ENCODE data around the gene TOP3A.

TOP3A gene

DNA sequence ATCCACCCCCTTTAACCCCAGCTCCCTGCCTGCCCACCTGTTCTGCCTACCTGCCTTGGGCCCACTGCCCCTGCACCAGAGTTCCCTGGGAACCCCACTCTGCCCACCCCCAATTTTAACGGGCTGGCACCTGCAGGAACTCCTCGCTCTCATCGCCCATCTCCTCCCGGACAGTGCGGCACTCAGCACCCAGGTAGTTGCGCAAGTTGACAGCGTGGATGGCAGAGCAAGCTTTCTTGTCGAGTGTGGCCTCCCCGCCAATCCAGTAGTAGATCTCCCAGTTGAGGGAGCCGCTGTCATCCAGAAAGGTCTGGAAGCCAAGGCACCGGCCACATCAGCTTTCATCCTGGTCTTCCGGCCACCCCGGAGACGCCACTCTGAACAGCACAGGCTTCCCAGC is 64.1 kb downstream of the TOP3A start:
- H3K4me3 ChIP-seq (ENCODE audit: low read depth, low read length) = no peak overlapping the region
- TF ChIP-seq, protein P1, sequence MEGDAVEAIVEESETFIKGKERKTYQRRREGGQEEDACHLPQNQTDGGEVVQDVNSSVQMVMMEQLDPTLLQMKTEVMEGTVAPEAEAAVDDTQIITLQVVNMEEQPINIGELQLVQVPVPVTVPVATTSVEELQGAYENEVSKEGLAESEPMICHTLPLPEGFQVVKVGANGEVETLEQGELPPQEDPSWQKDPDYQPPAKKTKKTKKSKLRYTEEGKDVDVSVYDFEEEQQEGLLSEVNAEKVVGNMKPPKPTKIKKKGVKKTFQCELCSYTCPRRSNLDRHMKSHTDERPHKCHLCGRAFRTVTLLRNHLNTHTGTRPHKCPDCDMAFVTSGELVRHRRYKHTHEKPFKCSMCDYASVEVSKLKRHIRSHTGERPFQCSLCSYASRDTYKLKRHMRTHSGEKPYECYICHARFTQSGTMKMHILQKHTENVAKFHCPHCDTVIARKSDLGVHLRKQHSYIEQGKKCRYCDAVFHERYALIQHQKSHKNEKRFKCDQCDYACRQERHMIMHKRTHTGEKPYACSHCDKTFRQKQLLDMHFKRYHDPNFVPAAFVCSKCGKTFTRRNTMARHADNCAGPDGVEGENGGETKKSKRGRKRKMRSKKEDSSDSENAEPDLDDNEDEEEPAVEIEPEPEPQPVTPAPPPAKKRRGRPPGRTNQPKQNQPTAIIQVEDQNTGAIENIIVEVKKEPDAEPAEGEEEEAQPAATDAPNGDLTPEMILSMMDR (IDR thresholded peaks at IDR 0.05; ENCODE audit: insufficient read depth, low read depth, low read length, missing control alignments) = no peak
- no peak for DNase-seq (ENCODE audit: low read depth)

DNA sequence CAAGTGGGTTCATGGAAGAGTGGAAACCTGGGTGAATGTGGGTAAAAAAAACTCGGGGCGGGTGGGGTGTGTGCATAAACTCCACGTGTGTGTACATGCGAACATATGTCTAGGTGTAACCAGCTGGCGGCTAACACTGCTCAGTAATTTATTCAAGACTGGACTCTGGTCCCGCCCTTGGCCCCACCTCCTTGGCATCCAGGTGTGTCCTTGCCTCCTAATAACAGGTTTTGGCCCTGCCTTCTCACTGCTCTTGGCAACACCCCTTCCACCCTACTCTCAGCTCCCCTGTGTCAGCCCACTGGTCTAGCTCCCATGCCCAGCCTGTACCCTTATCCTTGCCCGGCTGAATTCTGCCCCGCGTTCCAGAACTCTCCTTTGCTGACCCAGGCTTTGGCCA is 64.5 kb downstream of the TOP3A start:
- TF ChIP-seq, protein P1 (IDR thresholded peaks at IDR 0.05; ENCODE audit: insufficient read depth, low read depth, low read length, missing control alignments) = no peak
- no peak overlapping the region for H3K4me3 ChIP-seq (ENCODE audit: low read depth, low read length)
- no peak for DNase-seq (ENCODE audit: low read depth)

DNA sequence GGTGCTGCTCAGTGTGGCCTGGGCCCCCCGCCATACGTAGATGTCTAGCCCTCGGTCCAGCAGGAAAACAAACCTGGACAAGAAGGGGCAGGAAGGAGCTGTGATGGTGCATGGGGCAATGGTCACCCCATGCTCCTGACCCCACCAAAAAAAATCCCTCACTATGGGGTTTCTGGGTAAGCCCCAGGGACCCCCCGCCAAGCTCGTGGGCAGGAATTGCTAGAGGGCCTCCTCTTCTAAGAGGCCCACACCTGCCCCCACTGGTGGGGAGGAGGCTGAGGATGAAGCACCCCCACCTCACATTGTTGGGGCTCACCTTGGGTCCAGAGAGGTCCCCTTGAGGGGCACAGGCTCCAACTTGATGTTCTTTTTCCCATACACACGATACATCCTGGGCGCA is 66.0 kb downstream of the TOP3A start:
- no peak for DNase-seq (ENCODE audit: low read depth)
- TF ChIP-seq, protein P1 (IDR thresholded peaks at IDR 0.05; ENCODE audit: insufficient read depth, low read depth, low read length, missing control alignments) = no peak

DNA sequence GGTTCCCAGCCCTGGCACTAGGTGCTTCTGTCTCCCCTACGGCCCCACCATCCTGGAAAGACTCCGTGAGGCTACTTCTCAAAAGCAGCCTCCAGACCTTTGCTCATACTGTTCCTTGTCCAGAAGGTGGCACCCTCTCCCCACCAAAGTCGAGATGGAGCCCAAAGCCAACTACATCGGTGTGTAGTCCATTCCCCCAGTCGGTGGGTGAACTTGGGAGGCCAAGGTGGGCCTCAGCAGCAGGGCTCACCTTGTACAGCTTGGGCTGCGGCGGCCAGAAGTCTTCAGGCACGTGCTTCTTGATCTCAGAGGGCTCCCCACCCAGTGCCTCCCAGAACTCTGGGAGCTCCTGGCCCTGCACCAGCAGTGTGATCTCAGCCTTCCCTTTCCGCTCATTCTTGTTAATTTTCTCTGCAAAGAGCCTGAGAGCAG is 66.5 kb downstream of the TOP3A start:
- peak; percentile 79 for DNase-seq (ENCODE audit: low read depth)
- no peak overlapping the region for H3K4me3 ChIP-seq (ENCODE audit: low read depth, low read length)
- TF ChIP-seq, protein P1 (IDR thresholded peaks at IDR 0.05; ENCODE audit: insufficient read depth, low read depth, low read length, missing control alignments) = peak; percentile 75

More for the DNA sequence above, 66.0 kb downstream of the TOP3A start:
- no peak overlapping the region for H3K4me3 ChIP-seq (ENCODE audit: low read depth, low read length)

DNA sequence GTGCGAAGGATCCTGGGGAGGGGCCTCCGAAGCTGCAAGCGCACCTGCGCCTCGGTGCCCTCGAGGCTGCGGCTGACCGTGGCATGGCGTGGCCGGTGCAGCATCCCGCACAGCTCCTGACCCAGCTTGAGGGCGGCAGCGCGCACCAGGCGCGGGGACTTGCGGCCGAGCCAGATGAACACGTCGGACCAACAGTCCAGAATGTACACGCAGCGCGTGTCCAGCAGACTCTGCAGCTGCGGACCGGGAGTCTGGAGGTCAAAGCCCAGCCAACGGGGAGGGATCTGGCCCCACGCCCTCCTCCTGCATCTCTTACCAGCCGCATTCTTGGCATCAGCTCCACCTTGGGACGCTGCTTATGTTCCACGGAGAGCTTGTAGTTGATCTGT is 67.2 kb downstream of the TOP3A start:
- no peak overlapping the region for H3K4me3 ChIP-seq (ENCODE audit: low read depth, low read length)
- DNase-seq (ENCODE audit: low read depth) = no peak
- TF ChIP-seq, protein P1 (IDR thresholded peaks at IDR 0.05; ENCODE audit: insufficient read depth, low read depth, low read length, missing control alignments) = no peak

DNA sequence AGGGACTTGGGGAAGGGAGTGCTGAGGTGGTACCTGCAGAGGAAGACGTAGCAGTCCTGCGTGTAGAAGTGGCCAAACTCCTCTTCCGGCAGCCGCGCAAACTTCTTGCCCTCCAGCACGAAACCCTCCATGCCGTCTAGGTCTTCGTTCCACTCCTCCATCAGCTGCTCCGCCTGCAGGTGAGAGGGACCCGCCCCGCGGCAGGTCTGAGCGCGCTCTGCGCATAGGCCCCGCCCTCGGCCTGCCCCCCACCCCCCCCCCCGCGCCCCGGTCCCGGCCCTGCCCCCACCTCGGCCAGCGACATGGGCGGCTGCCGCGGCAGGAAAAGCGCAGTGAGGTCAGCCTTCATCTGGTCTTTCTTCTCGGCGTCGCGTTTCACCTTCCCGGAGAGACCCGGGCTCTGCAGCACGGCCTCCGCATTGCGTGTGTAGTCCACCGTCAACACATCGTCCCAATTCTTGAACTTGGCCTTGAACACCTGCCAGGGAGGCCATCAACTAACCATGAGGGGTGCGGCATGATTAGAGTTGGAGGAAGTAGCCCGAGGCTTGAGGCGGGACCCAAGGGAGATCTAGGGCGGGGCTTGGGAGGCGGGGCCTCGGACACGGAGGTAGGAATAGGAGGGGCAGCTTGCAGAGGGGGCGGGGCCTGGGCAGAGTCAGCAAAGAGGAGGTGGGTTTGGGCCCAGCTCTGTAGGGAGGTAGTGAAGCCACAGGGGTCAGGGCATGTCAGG is 67.7 kb downstream of the TOP3A start:
- TF ChIP-seq, protein P1 (IDR thresholded peaks at IDR 0.05; ENCODE audit: insufficient read depth, low read depth, low read length, missing control alignments) = no peak
- H3K4me3 ChIP-seq (ENCODE audit: low read depth, low read length) = no peak overlapping the region
- DNase-seq (ENCODE audit: low read depth) = peak; percentile 56
